NCI-H2029 treated with DMSO at 0.1 percent for 48 hours (cell line): Measurements from ENCODE around the gene RPS28.
A peak's percentile ranks its signal among the peaks of the same experiment; 100 is the strongest.
"Not testable (repeated sequence)": the region's sequence is repeated elsewhere in the genome, so short reads cannot be mapped to it uniquely, and the experiment has no call there.

Experiments used
- DNase-seq: peaks from one replicate; lab custom pipeline; 2025; lab: John Stamatoyannopoulos, UW

RPS28 gene

GRCh38 chr19:8320564-8321066 is 681 bp upstream of the RPS28 start:
- no peak for DNase-seq

- no peak for DNase-seq
These were observed 816 bp downstream of the RPS28 start for GRCh38 chr19:8321986-8322637.

DNA sequence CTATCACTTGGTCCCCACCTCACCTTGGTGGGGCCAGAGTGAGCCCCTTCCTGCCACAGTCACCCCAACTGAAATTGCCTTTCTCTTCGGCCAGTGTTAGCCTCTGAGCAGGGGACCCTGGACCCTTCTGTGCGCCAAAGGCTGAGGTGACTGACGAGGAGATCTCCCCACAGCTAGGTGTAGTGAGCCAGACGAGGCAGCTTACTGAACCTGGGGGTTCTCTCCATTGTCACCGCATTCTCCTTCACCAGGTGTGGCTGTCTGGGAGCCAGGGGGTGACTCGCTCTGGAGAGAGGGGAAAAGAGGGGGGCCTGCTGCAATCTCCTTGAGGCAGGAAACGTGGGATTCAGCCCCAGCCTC is 1.3 kb downstream of the RPS28 start:
- DNase-seq: no peak

- no peak for DNase-seq
These were observed 2.5 kb downstream of the RPS28 start for GRCh38 chr19:8323781-8324185.

GRCh38 chr19:8324186-8325050 is 3.1 kb downstream of the RPS28 start:
- peak; percentile 48 for DNase-seq

DNA sequence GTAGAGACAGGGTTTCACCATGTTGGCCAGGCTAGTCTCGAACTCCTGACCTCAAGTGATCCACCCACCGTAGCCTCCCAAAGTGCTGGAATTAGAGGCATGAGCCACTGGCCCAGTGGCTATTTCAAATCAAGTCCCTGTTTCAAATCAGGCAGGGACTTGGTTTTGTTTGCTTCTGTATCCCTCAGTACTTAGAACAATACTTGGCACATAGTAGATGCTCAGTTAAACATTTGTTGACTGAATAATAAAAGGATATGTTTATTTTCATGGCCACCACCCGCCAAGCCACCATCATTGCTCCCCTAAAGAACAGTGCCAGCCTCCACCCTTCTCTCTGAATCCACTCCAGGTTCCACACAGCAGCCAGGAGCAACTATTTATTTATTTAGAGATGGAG is 4.2 kb downstream of the RPS28 start:
- no peak for DNase-seq

DNA sequence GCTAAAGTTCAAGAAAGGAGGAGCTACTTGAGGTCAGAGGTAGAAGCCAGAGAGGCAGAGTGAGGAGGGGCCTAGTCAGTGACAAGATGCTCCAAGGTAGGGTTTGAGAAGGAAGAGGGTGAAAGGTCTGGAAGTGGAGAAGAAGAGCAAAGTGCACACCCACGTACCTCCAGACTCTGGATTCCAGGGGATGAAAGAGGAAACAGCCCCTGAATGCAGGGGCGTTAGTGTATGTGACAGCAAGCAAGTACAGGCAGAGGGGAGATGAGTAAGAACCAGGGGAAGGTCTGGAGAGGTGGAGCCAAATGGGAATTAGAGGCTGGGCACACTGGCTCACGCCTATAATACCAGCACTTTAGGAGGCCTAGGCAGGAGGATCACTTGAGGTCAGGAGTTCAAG is 8.7 kb downstream of the RPS28 start:
- DNase-seq: no peak

DNA sequence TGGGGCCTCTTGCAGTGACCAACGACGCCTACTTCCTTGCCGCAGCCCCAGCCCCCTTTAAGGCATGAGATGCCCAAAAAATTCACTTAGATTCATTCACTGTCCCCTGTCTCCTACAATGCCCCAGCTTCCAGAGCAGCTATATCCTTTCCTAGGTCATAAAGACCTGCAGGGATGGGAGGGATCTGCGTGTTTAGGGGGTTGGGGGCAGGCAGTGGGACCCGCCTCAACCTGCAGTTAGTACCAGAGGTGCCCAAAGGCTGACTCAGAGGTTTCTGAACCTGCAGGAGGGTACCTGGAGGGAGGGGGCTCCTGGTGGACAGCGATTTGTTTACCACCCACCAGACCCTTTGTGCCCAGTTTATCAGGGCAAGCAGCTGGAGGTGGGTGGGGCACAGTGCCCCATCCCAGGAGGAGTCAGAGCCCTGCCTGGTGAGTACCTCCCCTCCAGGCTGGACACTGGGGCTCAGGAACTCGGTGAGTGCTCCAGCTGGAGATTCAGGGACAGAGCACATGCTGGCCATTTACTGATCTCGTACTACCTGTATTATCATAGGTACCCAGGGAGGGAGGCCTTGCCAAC is 10.1 kb downstream of the RPS28 start:
- no peak for DNase-seq

GRCh38 chr19:8332976-8333766 is 11.9 kb downstream of the RPS28 start:
- no peak for DNase-seq

DNA sequence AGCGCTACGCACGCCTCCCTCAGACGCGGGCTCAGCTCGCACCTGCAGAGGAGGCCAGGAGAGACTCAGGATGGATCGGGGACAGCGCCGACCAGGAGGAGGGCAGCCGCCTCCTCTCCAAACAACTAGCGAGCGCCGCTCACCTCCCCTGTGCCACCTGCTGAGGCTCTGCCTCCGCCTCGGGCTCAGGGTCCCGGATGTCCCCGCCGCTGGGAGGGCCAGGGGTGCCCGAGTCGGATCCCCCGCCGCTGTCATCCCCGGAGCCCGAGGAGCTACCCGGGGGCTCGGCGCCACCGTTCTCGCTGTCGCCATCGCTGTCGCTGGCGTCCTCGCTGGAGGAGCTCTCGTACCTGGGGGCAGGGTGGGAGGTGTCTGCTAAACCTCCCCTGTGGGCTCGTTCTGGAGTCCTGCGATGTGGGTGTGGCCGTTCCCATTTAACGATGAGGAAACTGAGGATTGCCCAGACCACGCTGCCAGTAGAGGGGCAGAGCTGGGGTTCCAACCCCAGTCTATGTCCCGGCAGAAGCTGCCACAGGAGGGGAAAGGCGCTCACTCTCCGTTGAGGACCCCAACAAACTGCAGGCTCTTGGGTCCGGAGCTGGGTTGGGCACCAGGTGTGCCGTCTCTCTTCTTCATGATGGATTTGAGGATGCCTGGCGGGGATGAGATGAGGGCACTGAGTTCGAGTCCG is 12.6 kb downstream of the RPS28 start:
- no peak for DNase-seq

- DNase-seq: peak; percentile 39
These were observed 13.4 kb downstream of the RPS28 start for GRCh38 chr19:8334458-8335342.

DNA sequence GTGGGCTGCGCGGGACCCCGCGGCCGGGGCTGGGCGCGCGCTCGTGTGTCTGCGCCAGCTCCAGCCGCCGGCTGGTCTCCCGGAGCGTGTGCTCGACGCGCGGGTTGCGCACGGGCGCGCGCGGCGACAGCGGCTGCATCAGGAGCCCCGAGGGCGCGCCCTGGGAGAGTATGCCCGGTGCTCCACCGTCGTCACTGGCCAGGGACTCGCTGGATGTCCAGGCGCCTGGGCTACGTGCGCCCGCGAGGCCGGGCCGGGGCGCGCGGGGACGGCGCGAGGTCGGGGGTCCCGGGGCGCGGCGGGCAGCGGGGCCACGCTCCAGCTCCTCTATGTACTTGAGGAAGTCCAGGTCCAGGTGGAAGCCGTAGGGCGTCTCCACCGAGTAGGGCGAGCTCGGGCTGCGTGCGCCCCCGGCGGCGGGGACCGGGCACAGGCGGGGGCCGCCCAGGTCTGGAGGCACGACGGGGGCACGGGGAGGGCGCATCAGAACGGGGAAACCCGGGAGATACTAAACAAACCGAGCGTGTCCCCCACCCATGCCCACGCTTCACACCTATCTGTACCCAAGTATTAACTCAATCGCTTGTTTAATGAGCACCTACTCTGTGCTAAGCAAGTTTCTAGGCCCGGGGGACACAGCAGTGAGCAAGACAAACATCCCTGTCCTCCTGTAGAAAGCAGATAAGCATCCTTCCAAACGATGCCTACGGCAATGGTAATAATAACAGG is 14.2 kb downstream of the RPS28 start:
- DNase-seq: no peak

DNA sequence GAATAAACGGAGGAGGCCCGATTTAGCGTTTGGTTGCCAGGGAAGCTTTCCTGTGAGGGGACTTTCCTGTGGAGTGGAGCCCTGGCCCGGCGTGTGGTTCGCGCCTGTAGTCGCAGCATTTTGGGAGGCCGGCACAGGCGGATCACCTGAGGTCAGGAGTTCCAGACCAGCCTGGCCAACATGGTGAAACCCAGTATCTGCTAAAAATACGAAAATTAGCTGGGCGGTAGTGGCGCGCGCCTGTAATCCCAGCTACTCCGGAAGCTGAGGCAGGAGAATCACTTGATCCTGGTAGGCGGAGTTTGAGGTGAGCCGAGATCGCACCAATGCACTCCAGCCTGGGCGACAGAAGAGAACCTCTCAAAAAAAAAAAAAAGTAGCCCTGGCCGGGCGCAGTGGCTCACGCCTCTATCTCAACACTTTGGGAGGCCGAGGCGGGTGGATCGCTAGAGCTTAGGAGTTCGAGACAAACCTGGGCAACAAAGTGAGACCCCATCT is 14.8 kb downstream of the RPS28 start:
- DNase-seq: no peak

DNA sequence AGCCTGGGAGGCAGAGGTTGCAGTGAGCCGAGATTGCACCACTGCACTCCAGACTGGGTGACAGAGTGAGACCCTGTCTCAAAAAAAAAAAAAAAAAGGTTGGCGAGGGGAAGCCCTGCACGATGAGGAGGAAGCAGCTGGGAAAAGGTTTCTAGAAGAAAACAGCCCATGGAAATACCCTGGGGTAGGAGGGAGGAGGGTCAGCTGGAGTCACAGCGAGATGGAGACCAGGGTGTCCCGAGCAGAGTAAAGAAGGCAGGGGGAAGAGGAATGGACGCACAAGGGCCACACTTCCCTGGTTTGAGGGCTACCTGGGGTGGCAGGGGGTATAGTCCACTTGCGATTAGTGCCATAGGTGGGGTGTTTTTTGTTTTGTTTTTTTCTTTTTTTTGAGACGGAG is 15.4 kb downstream of the RPS28 start:
- no peak for DNase-seq

GRCh38 chr19:8337728-8338127 is 16.4 kb downstream of the RPS28 start:
- DNase-seq: no peak

GRCh38 chr19:8338835-8339234 is 17.5 kb downstream of the RPS28 start:
- DNase-seq: no peak

DNA sequence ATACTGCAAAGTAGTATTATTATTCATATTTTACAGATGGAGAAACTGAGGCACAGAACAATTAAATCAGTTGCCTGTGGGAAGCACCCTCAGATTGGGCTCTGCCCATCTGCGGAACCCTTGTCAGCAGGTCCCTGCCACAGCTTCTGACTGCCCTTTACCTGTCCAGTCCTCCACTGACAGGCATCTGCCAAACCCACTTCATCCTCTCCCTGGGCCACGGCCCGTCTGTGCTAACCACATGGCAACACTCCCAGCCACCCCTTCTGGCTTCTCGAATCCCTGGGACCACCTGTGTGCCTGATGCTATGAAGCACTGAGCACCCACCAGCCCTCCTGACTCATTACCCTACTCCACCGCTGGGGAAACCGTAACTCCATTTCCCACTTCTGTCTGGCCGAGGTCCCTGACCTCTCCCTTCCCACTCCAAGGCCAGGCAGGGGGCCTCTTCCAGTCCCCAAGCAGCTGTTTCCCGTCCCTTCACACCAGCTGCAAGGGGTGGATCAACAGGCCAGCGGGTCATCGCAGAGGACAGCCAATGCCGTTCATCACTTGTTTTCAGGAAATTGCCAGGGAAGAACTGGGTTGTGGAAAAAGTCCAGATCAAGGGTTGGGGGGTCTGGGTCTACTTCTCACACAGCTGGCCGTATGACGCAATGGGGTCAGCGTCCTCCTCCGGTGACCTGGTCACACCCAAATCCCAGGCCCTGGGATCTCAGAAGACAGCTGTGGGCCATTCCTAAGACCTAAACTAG is 19.2 kb downstream of the RPS28 start:
- no peak for DNase-seq

DNA sequence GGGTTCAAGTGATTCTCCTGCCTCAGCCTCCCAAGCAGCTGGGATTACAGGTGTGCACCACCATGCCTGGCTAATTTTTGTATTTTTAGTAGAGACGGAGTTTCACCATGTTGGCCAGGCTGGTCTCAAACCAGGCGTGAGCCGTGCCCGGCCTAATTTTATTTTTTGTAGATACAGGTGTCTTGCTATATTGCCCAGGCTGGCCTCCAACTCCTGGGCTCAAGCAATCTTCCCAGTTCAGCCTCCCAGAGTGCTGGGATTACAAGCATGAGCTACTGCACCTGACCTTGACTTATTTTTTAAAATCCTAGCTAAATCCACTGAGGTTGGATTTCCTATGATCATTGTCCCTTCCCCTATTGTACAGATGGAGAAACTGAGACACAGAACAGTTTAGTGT is 20.2 kb downstream of the RPS28 start:
- not testable (repeated sequence) for DNase-seq

- no peak for DNase-seq
These were observed 21.0 kb downstream of the RPS28 start for GRCh38 chr19:8342316-8342683.
